GM12875 (cell line): ENCODE results near the gene ARHGAP19.

ENCODE experiments used
- H3K4me3 ChIP-seq: one replicate; pipeline ENCODE4 v1.5.1; 2011; ENCODE audit warnings: low read depth, low read length, control low read depth
- CTCF ChIP-seq: IDR thresholded peaks from 2 replicates; pipeline ENCODE4 v1.5.1; 2011; ENCODE audit warnings: low read depth, mild to moderate bottlenecking, control low read depth, inconsistent platforms, low read length, moderate library complexity, borderline replicate concordance; ENCODE audit not compliant: insufficient read depth

The ARHGAP19 gene

GRCh38 chr10:97311111-97311626, 18.7 kb upstream of the ARHGAP19 start:
- H3K4me3 ChIP-seq: no peak overlapping the region
- TF ChIP-seq CTCF: no peak

- H3K4me3 ChIP-seq: no peak overlapping the region
- no peak for TF ChIP-seq CTCF
Observed at GRCh38 chr10:97307866-97308780, 15.7 kb upstream of the ARHGAP19 start.

GRCh38 chr10:97307441-97307840, 15.0 kb upstream of the ARHGAP19 start:
- H3K4me3 ChIP-seq: no peak overlapping the region
- no peak for TF ChIP-seq CTCF

- no peak overlapping the region for H3K4me3 ChIP-seq
- TF ChIP-seq CTCF: no peak
Observed at GRCh38 chr10:97302088-97302791, 9.8 kb upstream of the ARHGAP19 start.

- TF ChIP-seq CTCF: no peak
- H3K4me3 ChIP-seq: no peak overlapping the region
Observed at GRCh38 chr10:97300980-97301379, 8.5 kb upstream of the ARHGAP19 start.

- no peak for TF ChIP-seq CTCF
- no peak overlapping the region for H3K4me3 ChIP-seq
Observed at GRCh38 chr10:97298223-97298571, 5.8 kb upstream of the ARHGAP19 start.

- H3K4me3 ChIP-seq: no peak overlapping the region
- no peak for TF ChIP-seq CTCF
Observed at GRCh38 chr10:97297556-97298222, 5.3 kb upstream of the ARHGAP19 start.
